GM23248 (cell line): ENCODE measurements around the gene MSRB3. TPM values are rescaled to one million over a fixed set of nuclear protein-coding genes. Genes with fewer than 3 reads are reported as not detected.

ENCODE experiments used
- DNase-seq: peaks from one replicate; pipeline ENCODE4 v3.0.0-alpha.2; 2015
- H2AFZ ChIP-seq: fragments of 200-600 bp; sonication (generic); 2 replicates; pipeline ENCODE4 v1.6.1; 2016; ENCODE audit warnings: antibody characterized with exemption
- H3F3A ChIP-seq: fragments of 200-600 bp; sonication (generic); 2 replicates; pipeline ENCODE4 v1.6.1; 2016; ENCODE audit warnings: mild to moderate bottlenecking, antibody characterized with exemption, mixed run types; ENCODE audit not compliant: insufficient read depth
- H3K27ac ChIP-seq: fragments of 200-600 bp; sonication (generic); 2 replicates; pipeline ENCODE4 v1.5.1; 2016; ENCODE audit warnings: mild to moderate bottlenecking
- H3K27me3 ChIP-seq: fragments of 200-600 bp; sonication (generic); replicated peaks from 2 replicates; pipeline ENCODE4 v1.6.1; 2016; ENCODE audit warnings: mild to moderate bottlenecking; ENCODE audit not compliant: insufficient read depth
- H3K36me3 ChIP-seq: fragments of 200-600 bp; sonication (generic); 2 replicates; pipeline ENCODE4 v1.6.1; 2016; ENCODE audit warnings: low read depth, mild to moderate bottlenecking
- H3K4me1 ChIP-seq: fragments of 200-600 bp; sonication (generic); 2 replicates; pipeline ENCODE4 v1.6.1; 2016; ENCODE audit warnings: mild to moderate bottlenecking; ENCODE audit not compliant: insufficient read depth
- H3K4me2 ChIP-seq: fragments of 200-600 bp; sonication (generic); one replicate; pipeline ENCODE4 v1.6.1; 2016; ENCODE audit warnings: mild to moderate bottlenecking; ENCODE audit not compliant: unreplicated experiment
- H3K4me3 ChIP-seq: fragments of 200-600 bp; sonication (generic); 2 replicates; pipeline ENCODE4 v1.5.1; 2016; ENCODE audit warnings: mild to moderate bottlenecking
- H3K79me2 ChIP-seq: fragments of 200-600 bp; sonication (generic); 2 replicates; pipeline ENCODE4 v1.6.1; 2016; ENCODE audit warnings: mild to moderate bottlenecking; ENCODE audit not compliant: insufficient read depth
- H3K9ac ChIP-seq: fragments of 200-600 bp; sonication (generic); 2 replicates; pipeline ENCODE4 v1.6.1; 2016; ENCODE audit warnings: mild to moderate bottlenecking
- H3K9me2 ChIP-seq: fragments of 200-600 bp; sonication (generic); 2 replicates; pipeline ENCODE4 v1.6.1; 2016; ENCODE audit warnings: mixed run types, mild to moderate bottlenecking, moderate library complexity; ENCODE audit not compliant: insufficient read depth
- H3K9me3 ChIP-seq: fragments of 200-600 bp; sonication (generic); one replicate; pipeline ENCODE4 v1.6.1; 2017; ENCODE audit warnings: low read depth
- H4K20me1 ChIP-seq: fragments of 200-600 bp; sonication (generic); 2 replicates; pipeline ENCODE4 v1.6.0; 2016; ENCODE audit not compliant: insufficient read depth
- EZH2 ChIP-seq: fragments of 200-600 bp; sonication (generic); IDR thresholded peaks from 2 replicates; pipeline ENCODE4 v1.6.1; 2018; ENCODE audit warnings: antibody characterized with exemption, mild to moderate bottlenecking; ENCODE audit not compliant: insufficient read depth, poor library complexity, severe bottlenecking
- EZH2phosphoT487 ChIP-seq: fragments of 200-600 bp; sonication (generic); IDR thresholded peaks from 2 replicates; pipeline ENCODE4 v1.6.1; 2018; ENCODE audit warnings: antibody characterized with exemption, moderate library complexity, mild to moderate bottlenecking, low read depth; ENCODE audit not compliant: insufficient read depth
- WGBS, 2 experiments: methylation state at CpG; one replicate each; pipeline ENCODE4 v1.1.6; 2015 to 2017; ENCODE audit warnings: low lambda C conversion rate in 2 of 2, low coverage in 1 of 2; ENCODE audit errors: missing lambda C conversion rate in 2 of 2; 5-methylcytosine and 5-hydroxymethylcytosine counted together
- in situ Hi-C: fragments of 300-500 bp; cut with MboI; formaldehyde crosslinking; loops from 2 replicates; pipeline ENCODE4 v1.15.0; 2020
- polyA plus RNA-seq: library from polyadenylated mRNA; unstranded; fragments of >200 nt; fragmentation: Nextera tagmentation; extraction: Ambion mirVana; gene quantifications from 2 replicates; pipeline ENCODE4 v1.2.1, GENCODE V29; 2016
- total RNA-seq: library from RNA; depleted of rRNA; stranded (reverse); fragments of >200 nt; shearing (Covaris generic); gene quantifications from 2 replicates; pipeline ENCODE4 v1.2.3, GENCODE V29; 2014

MSRB3 gene
- total and polyA plus RNA-seq, 2 experiments from 2014 or later = 74.1 to 158 TPM

DNA sequence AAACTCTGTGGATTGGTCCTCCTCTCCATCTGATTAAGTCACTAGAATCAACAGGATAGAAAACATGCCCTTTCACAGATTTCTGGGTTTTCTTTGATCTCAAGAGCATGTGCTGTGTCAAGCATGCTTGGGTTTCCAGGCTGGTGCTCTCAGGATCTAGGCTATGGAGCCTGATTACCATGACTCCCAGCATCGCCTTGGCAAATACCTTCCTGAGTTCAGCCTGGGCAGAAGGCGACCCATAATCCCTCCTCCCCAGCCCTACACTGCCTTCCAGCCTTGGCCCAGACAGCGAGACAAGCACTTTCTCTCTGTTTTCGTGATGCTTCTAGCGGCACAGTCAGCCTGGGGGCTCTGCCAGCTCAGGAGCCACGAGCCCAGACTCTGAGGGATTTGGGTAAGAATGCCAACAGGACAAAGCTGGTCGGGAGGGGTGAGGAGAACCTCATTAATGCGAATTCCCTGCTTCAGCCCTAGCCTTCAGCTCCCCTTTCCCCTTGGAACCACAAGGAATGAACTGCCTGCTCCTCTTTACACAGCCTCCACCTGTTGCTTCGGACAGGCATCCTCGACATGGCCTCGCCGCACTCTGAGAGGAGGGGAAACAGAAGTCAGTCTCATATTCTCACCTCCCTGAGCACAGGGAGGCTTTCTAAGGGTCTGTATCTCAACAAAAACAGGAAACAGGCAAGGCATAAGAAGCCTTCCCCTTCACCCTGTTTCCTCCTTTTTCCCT lies 227.1 kb downstream of the MSRB3 start:
- Histone ChIP-seq H3F3A (no peaks in the 10 kb centered on the region), H3K9me3 (no peaks in the 10 kb centered on the region), H3K27ac (no peak overlapping the region), H3K4me3 (no peak overlapping the region), H2AFZ (no peak overlapping the region), H3K79me2 (no peaks in the 10 kb centered on the region), H3K9ac (no peak overlapping the region), H3K9me2 (no peaks in the 10 kb centered on the region), H3K4me1 (peaks cover 17% of the 10 kb centered on the region), H4K20me1 (no peaks in the 10 kb centered on the region), H3K4me2 (no peak overlapping the region), H3K27me3 (no peaks in the 10 kb centered on the region), H3K36me3 (no peaks in the 10 kb centered on the region)
- TF ChIP-seq EZH2 = no peak
- no peak for TF ChIP-seq EZH2phosphoT487
- in situ Hi-C loops = no loop called here
- WGBS, 2 experiments = 86 to 91% methylated on average over 12 of the region's 12 CpGs
- DNase-seq = no peak

DNA sequence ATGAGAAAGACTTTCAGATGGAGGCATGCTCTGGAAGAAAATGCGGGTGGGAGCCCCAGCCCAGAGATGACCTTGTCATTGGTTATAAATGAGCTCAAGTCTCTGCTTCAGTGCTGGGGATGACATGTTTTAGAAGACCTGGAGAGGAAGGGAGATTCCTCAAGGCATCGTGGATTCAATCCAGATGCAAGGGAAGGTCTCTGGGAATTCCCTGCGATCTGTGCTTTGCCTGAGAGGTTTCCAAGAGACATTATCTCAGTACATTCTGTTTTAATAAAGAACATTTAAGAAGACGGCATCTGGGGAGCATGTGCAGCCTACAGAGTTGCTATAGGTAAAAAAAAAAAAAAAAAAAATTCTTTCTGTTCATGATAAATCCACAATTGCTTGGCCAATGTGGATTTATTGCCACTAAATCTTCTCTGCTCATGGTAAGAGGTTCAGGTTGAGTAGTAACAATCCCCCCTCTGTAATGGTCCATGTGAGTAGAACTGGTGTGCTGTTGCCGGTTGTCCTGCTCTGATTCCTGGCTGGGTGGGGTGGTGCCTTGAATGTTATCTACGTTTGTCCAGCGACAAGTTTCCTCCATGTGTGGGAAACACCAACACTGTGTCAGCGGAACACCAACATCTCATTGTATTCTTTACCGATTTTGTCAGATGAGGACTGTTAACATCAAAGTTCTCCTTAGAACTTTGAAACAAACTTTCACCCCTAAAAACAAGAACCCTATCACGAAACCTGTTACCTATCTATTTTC lies 230.0 kb downstream of the MSRB3 start:
- TF ChIP-seq EZH2 (no peak), EZH2phosphoT487 (no peak)
- H3F3A ChIP-seq = no peaks in the 10 kb centered on the region
- no peak overlapping the region for H2AFZ ChIP-seq
- no peaks in the 10 kb centered on the region for H3K9me2 ChIP-seq
- H3K27ac ChIP-seq = no peak overlapping the region
- DNase-seq = no peak
- H3K4me2 ChIP-seq = no peak overlapping the region
- H3K4me3 ChIP-seq = no peak overlapping the region
- 62 to 69% methylated on average over 10 of the region's 10 CpGs for WGBS, 2 experiments
- H3K4me1 ChIP-seq = peaks cover 10% of the 10 kb centered on the region
- H3K36me3 ChIP-seq = no peaks in the 10 kb centered on the region
- no peaks in the 10 kb centered on the region for H4K20me1 ChIP-seq
- in situ Hi-C loops = no loop called here
- H3K9ac ChIP-seq = no peak overlapping the region
- H3K79me2 ChIP-seq = no peaks in the 10 kb centered on the region
- H3K27me3 ChIP-seq = no peaks in the 10 kb centered on the region
- no peaks in the 10 kb centered on the region for H3K9me3 ChIP-seq

DNA sequence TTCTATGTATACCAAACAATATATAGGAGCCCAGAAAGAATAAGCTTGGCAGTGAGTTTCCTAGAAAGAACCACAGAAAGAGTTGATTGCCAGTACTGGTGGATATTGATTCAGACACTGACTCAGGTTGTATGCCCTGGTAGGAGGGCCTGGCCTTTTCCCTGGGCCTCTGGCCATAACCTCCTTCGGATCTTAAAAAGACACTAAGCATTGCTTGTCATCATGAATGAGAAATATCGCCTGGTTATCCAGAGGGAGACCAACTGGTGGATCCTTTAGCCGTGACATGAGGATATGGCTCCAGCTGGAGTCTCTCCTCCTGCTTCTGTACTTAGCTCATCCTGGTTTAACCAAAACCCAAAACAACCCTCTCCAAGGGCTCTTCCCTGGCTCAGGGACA lies 231.5 kb downstream of the MSRB3 start:
- 41 to 47% methylated on average over 3 of the region's 3 CpGs for WGBS, 2 experiments
- Histone ChIP-seq H3K36me3 (no peaks in the 10 kb centered on the region), H3K4me2 (no peak overlapping the region), H3K4me3 (no peak overlapping the region), H3K4me1 (peaks cover 10% of the 10 kb centered on the region), H3K9me2 (no peaks in the 10 kb centered on the region), H3K27ac (no peak overlapping the region), H3K9me3 (no peaks in the 10 kb centered on the region), H3K79me2 (no peaks in the 10 kb centered on the region), H3K9ac (no peak overlapping the region), H3F3A (no peaks in the 10 kb centered on the region), H4K20me1 (no peaks in the 10 kb centered on the region), H2AFZ (no peak overlapping the region), H3K27me3 (no peaks in the 10 kb centered on the region)
- no peak for TF ChIP-seq EZH2
- TF ChIP-seq EZH2phosphoT487 = no peak
- peak; percentile 51 for DNase-seq
- in situ Hi-C loops = no loop called here

DNA sequence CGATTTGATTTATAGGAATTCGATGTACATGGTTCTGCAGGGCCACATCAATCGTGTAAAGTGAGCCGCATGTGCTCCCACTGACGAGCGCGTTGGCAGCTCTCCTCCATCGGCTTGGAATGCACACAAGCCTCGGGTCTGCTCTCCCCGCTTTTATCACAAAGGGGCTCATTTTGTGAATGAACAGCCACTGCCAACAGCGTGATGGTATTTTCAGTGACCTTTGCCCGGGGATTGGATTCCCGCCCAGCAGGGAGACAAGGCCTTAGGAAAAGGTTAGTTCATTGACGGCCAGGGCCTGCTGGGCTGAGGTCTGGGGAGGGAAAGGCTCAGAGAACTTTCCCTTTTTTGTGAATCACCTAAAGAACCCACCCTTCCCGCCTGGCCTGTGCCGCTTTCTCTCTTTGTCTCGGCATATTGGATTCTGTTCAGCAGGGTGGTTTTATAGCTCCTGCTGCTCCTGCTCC lies 232.1 kb downstream of the MSRB3 start:
- Histone ChIP-seq H3K36me3 (no peaks in the 10 kb centered on the region), H3K9me3 (no peaks in the 10 kb centered on the region), H3K27ac (no peak overlapping the region), H3K4me3 (no peak overlapping the region), H3K79me2 (no peaks in the 10 kb centered on the region), H3F3A (no peaks in the 10 kb centered on the region), H3K4me2 (no peak overlapping the region), H4K20me1 (no peaks in the 10 kb centered on the region), H3K9me2 (no peaks in the 10 kb centered on the region), H2AFZ (no peak overlapping the region), H3K27me3 (no peaks in the 10 kb centered on the region), H3K4me1 (peaks cover 10% of the 10 kb centered on the region), H3K9ac (no peak overlapping the region)
- DNase-seq = no peak
- no peak for TF ChIP-seq EZH2
- no peak for TF ChIP-seq EZH2phosphoT487
- in situ Hi-C loops = no loop called here
- WGBS, 2 experiments = 35 to 42% methylated on average over 17 of the region's 17 CpGs
